GM12878 (cell line): ENCODE data around the gene RASAL3. TPM values are rescaled to one million over a fixed set of nuclear protein-coding genes. Genes with fewer than 3 reads are reported as not detected.

Source experiments
- ATAC-seq: fragments of 200-7000 bp; cut with Tn5 transposase; 3 replicates; pipeline ENCODE4 v1.9.1; 2020; ENCODE audit warnings: mild to moderate bottlenecking, moderate library complexity
- BruUV-seq: library from RNA; stranded (reverse); fragments of 400-500 nt; replicated peaks from 2 replicates; lab custom pipeline; 2021; lab: Mats Ljungman, UMichigan
- CTCF ChIA-PET: fragments of 300-600 bp; sonication (Branson Sonifier 250); formaldehyde crosslinking; extraction: SDS; loops from one replicate; lab custom pipeline; 2021; ENCODE audit warnings: inconsistent platforms; lab: Yijun Ruan, JAX
- POLR2A ChIA-PET: fragments of 350-600 bp; formaldehyde crosslinking; extraction: SDS; loops from one replicate; lab custom pipeline; 2021; ENCODE audit warnings: inconsistent platforms; lab: Charles Lee
- RAD21 ChIA-PET: fragments of 300-600 bp; sonication (Branson Sonifier 250); formaldehyde crosslinking; loops from one replicate; lab custom pipeline; 2023; ENCODE audit warnings: antibody characterized with exemption; ENCODE audit not compliant: unreplicated experiment; lab: Charles Lee
- SMC1A ChIA-PET: fragments of 300-600 bp; sonication (Branson Sonifier 250); formaldehyde crosslinking; loops from one replicate; lab custom pipeline; 2023; ENCODE audit not compliant: unreplicated experiment, uncharacterized antibody; lab: Charles Lee
- DNase-seq: peaks from one replicate; pipeline ENCODE4 v3.0.0-alpha.2; 2011; ENCODE audit warnings: low read depth, low spot score
- FAIRE-seq: peaks from 3 replicates; lab custom pipeline; 2011; peaks lifted over from hg19 to GRCh38; lab: Jason Lieb, UNC
- H2AFZ ChIP-seq: 2 replicates; pipeline ENCODE4 v1.6.0; 2011; ENCODE audit warnings: low read depth, low read length, control low read depth; ENCODE audit not compliant: control insufficient read depth
- H3K27ac ChIP-seq: 2 replicates; pipeline ENCODE4 v1.5.1; 2011; ENCODE audit warnings: control low read depth; ENCODE audit not compliant: control insufficient read depth, insufficient read depth
- H3K27me3 ChIP-seq, 2 experiments: replicated peaks in 1 of 2; 2 replicates each; pipeline versions ENCODE4 v1.6.0 to v1.6.1; 2011; ENCODE audit warnings: low read length in 1 of 2; ENCODE audit not compliant: control insufficient read depth in 2 of 2, insufficient read depth in 2 of 2
- H3K36me3 ChIP-seq, 2 experiments: 2 replicates each; pipeline ENCODE4 v1.5.1; 2011; ENCODE audit warnings: low read length in 1 of 2; ENCODE audit not compliant: control insufficient read depth in 2 of 2, insufficient read depth in 2 of 2
- H3K4me1 ChIP-seq: 2 replicates; pipeline ENCODE4 v1.6.1; 2011; ENCODE audit warnings: mild to moderate bottlenecking, low read length, moderate library complexity, mixed read lengths; ENCODE audit not compliant: control insufficient read depth, insufficient read depth
- H3K4me2 ChIP-seq: 2 replicates; pipeline ENCODE4 v1.6.0; 2011; ENCODE audit warnings: control low read depth; ENCODE audit not compliant: control insufficient read depth, insufficient read depth
- H3K4me3 ChIP-seq: fragments of 200-600 bp; sonication (generic); 2 replicates; pipeline ENCODE4 v1.5.1; 2016
- H3K79me2 ChIP-seq: 2 replicates; pipeline ENCODE4 v1.6.0; 2011; ENCODE audit warnings: low read length; ENCODE audit not compliant: control insufficient read depth, insufficient read depth
- H3K9ac ChIP-seq: 2 replicates; pipeline ENCODE4 v1.8.0; 2011; ENCODE audit warnings: low read length, control low read depth, mixed read lengths; ENCODE audit not compliant: control insufficient read depth, insufficient read depth
- H3K9me3 ChIP-seq: replicated peaks from 3 replicates; pipeline ENCODE4 v1.5.1; 2011; ENCODE audit warnings: mild to moderate bottlenecking, low read length; ENCODE audit not compliant: control insufficient read depth, insufficient read depth
- H4K20me1 ChIP-seq: 2 replicates; pipeline ENCODE4 v1.6.0; 2011; ENCODE audit not compliant: control insufficient read depth, insufficient read depth
- BCL11A ChIP-seq: IDR thresholded peaks from 2 replicates; pipeline ENCODE4 v1.6.1; 2011; ENCODE audit warnings: low read depth, low read length
- DPF2 ChIP-seq: fragments of 450-650 bp; IDR thresholded peaks from 2 replicates; pipeline ENCODE4 v1.6.1; 2017; ENCODE audit warnings: mild to moderate bottlenecking
- EED ChIP-seq: sonication (generic); IDR thresholded peaks from 2 replicates; pipeline ENCODE4 v1.6.1; 2016; ENCODE audit warnings: antibody characterized with exemption, low read depth
- FOS ChIP-seq: IDR thresholded peaks from 3 replicates; pipeline ENCODE4 v1.6.1; 2011; ENCODE audit warnings: borderline replicate concordance; ENCODE audit not compliant: insufficient read length; ENCODE audit errors: extremely low read depth
- LARP7 ChIP-seq: fragments of 450-650 bp; IDR thresholded peaks from 2 replicates; pipeline ENCODE4 v1.6.1; 2017; ENCODE audit warnings: mild to moderate bottlenecking
- NFYB ChIP-seq: IDR thresholded peaks from 2 replicates; pipeline ENCODE4 v1.6.1; 2011; ENCODE audit warnings: low read depth, mild to moderate bottlenecking, low read length, improper control_type of control experiment, moderate library complexity; ENCODE audit not compliant: insufficient read depth
- PAX8 ChIP-seq: fragments of 450-650 bp; IDR thresholded peaks from 2 replicates; pipeline ENCODE4 v1.6.1; 2017; ENCODE audit warnings: mild to moderate bottlenecking, moderate library complexity
- STAT3 ChIP-seq: IDR thresholded peaks from 2 replicates; pipeline ENCODE4 v1.6.1; 2011; ENCODE audit warnings: low read depth, low read length, improper control_type of control experiment
- TARDBP ChIP-seq: IDR thresholded peaks from 2 replicates; pipeline ENCODE4 v1.6.1; 2016; ENCODE audit warnings: borderline replicate concordance
- WRNIP1 ChIP-seq: IDR thresholded peaks from 2 replicates; pipeline ENCODE4 v1.6.1; 2011; ENCODE audit warnings: low read depth, low read length, improper control_type of control experiment, borderline replicate concordance
- WGBS: methylation state at CpG from one replicate; pipeline ENCODE4 v1.1.6; 2016; ENCODE audit warnings: low lambda C conversion rate; ENCODE audit not compliant: insufficient replicate concordance, insufficient coverage; ENCODE audit errors: missing lambda C conversion rate; 5-methylcytosine and 5-hydroxymethylcytosine counted together
- in situ Hi-C: fragments of 300-500 bp; cut with MboI; formaldehyde crosslinking; loops from 9 replicates; pipeline ENCODE4 v1.14.3; 2018; ENCODE audit warnings: mixed read lengths
- intact Hi-C: fragments of 100-400 bp; cut with micrococcal nuclease; formaldehyde crosslinking; loops from one replicate; pipeline ENCODE4 v1.14.2; 2022; ENCODE audit not compliant: unreplicated experiment
- polyA plus RNA-seq, 11 experiments: library from polyadenylated mRNA; depleted of rRNA in 4 of 11; unstranded in 6 of 11; stranded (reverse) in 5 of 11; fragments of >200 nt; fragmentation: Nextera tagmentation in 4 of 11; fragmentation: Illumina TruSeq in 1 of 11; extraction: Ambion mirVana in 4 of 11; extraction: Trizol in 1 of 11; gene quantifications; 1 replicate in 1 of 11; 2 replicates in 10 of 11; pipeline versions ENCODE4 v1.2.1 to v1.2.3, GENCODE V29; 2011 to 2016; ENCODE audit warnings: inconsistent platforms in 2 of 11, missing spikeins in 2 of 11, low read depth in 1 of 11
- total RNA-seq, 4 experiments: library from RNA; depleted of rRNA in 3 of 4; stranded (reverse); fragments of >200 nt in 3 of 4; fragmentation: Illumina TruSeq in 1 of 4; extraction: Trizol in 1 of 4; gene quantifications; 2 replicates each; pipeline versions ENCODE4 v1.2.1 to v1.2.3, GENCODE V29; 2013 to 2021
- TF ChIP-seq, protein P1 (sequence below): fragments of 450-650 bp; IDR thresholded peaks from 2 replicates; pipeline ENCODE4 v1.6.1; 2016; ENCODE audit warnings: mild to moderate bottlenecking
- TF ChIP-seq, protein P2 (sequence below): IDR thresholded peaks from 2 replicates; pipeline ENCODE4 v1.6.1; 2012; ENCODE audit warnings: improper control_type of control experiment, low read depth, low read length; ENCODE audit not compliant: insufficient replicate concordance

RASAL3 gene
- total and polyA plus RNA-seq, 10 of the 15 experiments (the other 5 are each of a cell fraction or from before 2014, with no cell fraction given): 1.7 to 81.3 (median 23.2) TPM

DNA sequence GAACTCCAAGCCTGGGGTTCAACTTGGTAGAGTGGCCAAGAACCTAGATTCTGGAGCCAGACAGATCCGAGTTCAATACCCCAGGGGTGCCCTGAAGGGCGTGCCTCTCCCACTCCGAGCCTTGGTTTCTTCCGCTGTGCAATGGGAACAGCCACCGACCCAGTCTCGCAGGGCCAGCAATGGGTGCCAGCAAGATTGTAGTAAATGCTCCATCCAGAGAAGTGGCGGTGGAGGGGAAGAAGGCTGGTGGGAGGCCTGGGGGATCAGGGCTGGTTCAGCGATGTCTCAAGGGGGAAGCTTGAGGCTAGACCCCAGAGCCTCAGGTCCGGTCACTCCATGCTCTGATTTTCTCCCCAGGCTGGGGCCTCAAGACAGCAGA, 19.1 kb downstream of the RASAL3 start:
- ChIA-PET CTCF (no interaction called here), POLR2A (no interaction called here), RAD21 (no interaction called here), SMC1A (no interaction called here)
- Histone ChIP-seq H3K27me3 (no peaks in the 10 kb centered on the region), H3K79me2 (no peaks in the 10 kb centered on the region), H3K4me1 (peaks cover 7% of the 10 kb centered on the region), H3K4me2 (no peak overlapping the region), H3K9me3 (no peaks in the 10 kb centered on the region), H4K20me1 (no peaks in the 10 kb centered on the region), H3K9ac (no peak overlapping the region), H2AFZ (no peak overlapping the region), H3K27ac (no peak overlapping the region), H3K36me3 (no peaks in the 10 kb centered on the region), H3K4me3 (no peak overlapping the region)
- no peak for TF ChIP-seq BCL11A
- intact Hi-C loops: no loop called here
- WGBS: 57% methylated on average over 9 of the region's 9 CpGs
- no peak for ATAC-seq
- in situ Hi-C loops: no loop called here
- BruUV-seq: no TSS peak
- no peak for DNase-seq
- no peak for FAIRE-seq

DNA sequence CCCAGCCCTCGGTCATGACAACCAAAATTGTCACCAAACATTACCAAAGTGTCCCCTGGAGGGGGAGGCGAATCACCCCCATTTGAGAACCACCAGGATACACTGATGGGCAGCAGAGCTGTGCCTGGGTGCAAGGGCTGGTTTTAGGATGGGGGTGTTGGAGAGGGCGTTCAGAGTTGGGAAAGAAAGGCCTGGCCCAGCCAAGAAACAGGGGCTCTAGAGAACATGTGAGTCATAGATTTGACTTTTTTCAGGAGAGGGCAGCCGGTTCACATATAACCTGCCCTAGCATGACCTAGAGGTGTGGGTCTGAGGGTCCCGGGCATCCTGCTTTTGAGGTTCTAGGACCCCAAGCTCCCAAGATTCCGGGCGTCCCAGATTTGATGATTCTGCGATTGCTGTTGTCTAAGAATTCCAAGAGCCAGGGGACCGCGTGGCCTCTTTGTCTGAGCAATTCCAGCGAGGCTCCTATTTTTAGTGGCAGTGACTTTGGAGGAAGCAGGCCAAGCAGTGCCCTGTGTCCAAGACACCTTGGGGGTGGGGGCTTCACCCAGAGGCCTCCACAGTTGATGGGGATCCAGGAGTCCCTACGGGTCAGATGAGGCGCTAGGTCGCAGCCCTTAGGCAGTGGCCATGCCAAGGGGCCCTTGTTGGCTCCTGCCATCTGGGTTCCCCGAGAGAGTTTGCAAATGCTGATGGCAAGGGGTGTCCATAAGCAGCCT, 19.7 kb downstream of the RASAL3 start:
- in situ Hi-C loops: no loop called here
- no peak overlapping the region for H2AFZ ChIP-seq
- TF ChIP-seq FOS (no peak), WRNIP1 (no peak), EED (no peak), PAX8 (no peak), TARDBP (no peak), LARP7 (no peak), STAT3 (no peak), DPF2 (no peak), NFYB (no peak)
- TF ChIP-seq, protein P1, sequence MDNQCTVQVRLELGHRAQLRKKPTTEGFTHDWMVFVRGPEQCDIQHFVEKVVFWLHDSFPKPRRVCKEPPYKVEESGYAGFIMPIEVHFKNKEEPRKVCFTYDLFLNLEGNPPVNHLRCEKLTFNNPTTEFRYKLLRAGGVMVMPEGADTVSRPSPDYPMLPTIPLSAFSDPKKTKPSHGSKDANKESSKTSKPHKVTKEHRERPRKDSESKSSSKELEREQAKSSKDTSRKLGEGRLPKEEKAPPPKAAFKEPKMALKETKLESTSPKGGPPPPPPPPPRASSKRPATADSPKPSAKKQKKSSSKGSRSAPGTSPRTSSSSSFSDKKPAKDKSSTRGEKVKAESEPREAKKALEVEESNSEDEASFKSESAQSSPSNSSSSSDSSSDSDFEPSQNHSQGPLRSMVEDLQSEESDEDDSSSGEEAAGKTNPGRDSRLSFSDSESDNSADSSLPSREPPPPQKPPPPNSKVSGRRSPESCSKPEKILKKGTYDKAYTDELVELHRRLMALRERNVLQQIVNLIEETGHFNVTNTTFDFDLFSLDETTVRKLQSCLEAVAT: no peak
- TF ChIP-seq, protein P2, sequence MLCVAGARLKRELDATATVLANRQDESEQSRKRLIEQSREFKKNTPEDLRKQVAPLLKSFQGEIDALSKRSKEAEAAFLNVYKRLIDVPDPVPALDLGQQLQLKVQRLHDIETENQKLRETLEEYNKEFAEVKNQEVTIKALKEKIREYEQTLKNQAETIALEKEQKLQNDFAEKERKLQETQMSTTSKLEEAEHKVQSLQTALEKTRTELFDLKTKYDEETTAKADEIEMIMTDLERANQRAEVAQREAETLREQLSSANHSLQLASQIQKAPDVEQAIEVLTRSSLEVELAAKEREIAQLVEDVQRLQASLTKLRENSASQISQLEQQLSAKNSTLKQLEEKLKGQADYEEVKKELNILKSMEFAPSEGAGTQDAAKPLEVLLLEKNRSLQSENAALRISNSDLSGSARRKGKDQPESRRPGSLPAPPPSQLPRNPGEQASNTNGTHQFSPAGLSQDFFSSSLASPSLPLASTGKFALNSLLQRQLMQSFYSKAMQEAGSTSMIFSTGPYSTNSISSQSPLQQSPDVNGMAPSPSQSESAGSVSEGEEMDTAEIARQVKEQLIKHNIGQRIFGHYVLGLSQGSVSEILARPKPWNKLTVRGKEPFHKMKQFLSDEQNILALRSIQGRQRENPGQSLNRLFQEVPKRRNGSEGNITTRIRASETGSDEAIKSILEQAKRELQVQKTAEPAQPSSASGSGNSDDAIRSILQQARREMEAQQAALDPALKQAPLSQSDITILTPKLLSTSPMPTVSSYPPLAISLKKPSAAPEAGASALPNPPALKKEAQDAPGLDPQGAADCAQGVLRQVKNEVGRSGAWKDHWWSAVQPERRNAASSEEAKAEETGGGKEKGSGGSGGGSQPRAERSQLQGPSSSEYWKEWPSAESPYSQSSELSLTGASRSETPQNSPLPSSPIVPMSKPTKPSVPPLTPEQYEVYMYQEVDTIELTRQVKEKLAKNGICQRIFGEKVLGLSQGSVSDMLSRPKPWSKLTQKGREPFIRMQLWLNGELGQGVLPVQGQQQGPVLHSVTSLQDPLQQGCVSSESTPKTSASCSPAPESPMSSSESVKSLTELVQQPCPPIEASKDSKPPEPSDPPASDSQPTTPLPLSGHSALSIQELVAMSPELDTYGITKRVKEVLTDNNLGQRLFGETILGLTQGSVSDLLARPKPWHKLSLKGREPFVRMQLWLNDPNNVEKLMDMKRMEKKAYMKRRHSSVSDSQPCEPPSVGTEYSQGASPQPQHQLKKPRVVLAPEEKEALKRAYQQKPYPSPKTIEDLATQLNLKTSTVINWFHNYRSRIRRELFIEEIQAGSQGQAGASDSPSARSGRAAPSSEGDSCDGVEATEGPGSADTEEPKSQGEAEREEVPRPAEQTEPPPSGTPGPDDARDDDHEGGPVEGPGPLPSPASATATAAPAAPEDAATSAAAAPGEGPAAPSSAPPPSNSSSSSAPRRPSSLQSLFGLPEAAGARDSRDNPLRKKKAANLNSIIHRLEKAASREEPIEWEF: no peak

More for the DNA sequence above, 19.7 kb downstream of the RASAL3 start:
- Histone ChIP-seq H3K9me3 (no peaks in the 10 kb centered on the region), H4K20me1 (no peaks in the 10 kb centered on the region), H3K4me3 (no peak overlapping the region), H3K79me2 (no peaks in the 10 kb centered on the region), H3K4me2 (no peak overlapping the region), H3K27me3 (no peaks in the 10 kb centered on the region), H3K27ac (no peak overlapping the region), H3K4me1 (peaks cover 7% of the 10 kb centered on the region), H3K36me3 (no peaks in the 10 kb centered on the region), H3K9ac (no peak overlapping the region)
- POLR2A ChIA-PET: no interaction called here
- SMC1A ChIA-PET: no interaction called here
- intact Hi-C loops: no loop called here
- DNase-seq: no peak
- no TSS peak for BruUV-seq
- RAD21 ChIA-PET: no interaction called here
- 76% methylated on average over 15 of the region's 15 CpGs for WGBS
- CTCF ChIA-PET: no interaction called here
- FAIRE-seq: no peak
- no peak for ATAC-seq
